ENCODE measurements around the gene PRLH. TPM values are rescaled to one million over a fixed set of nuclear protein-coding genes. Genes with fewer than 3 reads are reported as not detected.

PRLH gene
- total RNA-seq (2014; rRNA removed; shearing (Covaris generic)) = not detected in 2 replicates

DNA sequence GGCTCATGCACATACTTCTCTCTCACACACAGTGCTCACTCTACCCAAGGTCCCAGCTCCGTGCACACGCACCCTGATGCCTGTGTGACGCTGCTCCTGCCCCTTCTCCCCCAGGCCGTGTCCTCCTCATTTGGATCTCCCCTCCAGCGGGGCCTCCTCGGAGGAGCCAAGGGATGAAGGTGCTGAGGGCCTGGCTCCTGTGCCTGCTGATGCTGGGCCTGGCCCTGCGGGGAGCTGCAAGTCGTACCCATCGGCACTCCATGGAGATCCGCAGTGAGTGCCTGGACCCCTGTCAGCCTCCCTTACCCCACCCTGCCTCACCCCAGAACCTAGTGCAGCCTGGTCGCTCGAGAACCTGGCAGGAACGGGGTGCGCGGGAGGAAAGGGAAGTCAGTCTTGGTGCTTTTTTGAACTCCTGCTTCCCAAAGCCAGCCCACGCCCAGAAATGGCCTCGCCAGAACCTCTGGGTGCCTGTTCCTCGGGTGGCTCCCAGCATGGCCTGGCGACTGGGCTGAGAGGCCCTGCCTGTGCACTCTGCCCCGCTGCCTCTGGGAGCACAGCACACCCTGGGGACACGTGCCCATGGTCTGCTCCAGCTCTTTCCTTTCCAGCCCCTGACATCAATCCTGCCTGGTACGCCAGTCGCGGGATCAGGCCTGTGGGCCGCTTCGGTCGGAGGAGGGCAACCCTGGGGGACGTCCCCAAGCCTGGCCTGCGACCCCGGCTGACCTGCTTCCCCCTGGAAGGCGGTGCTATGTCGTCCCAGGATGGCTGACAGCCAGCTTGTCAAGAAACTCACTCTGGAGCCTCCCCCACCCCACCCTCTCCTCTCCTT lies at the start of gene PRLH:
Gene PRLH (plus strand): TSS at position 174 of the 835 bp plus-strand sequence. CDS start 0 bp downstream, at position 174.
- no peak for DNase-seq
- H3K4me3 ChIP-seq = no peak within 1 kb of the TSS
- no peaks in the 10 kb centered on the region for H3K4me1 ChIP-seq
- peaks cover 10% of the 10 kb centered on the region for H3K9me3 ChIP-seq (replicated peaks)
- no peaks in the 10 kb centered on the region for H3K36me3 ChIP-seq
- H3K27me3 ChIP-seq = no peaks in the 10 kb centered on the region
- no peak within 1 kb of the TSS for H3K27ac ChIP-seq

DNA sequence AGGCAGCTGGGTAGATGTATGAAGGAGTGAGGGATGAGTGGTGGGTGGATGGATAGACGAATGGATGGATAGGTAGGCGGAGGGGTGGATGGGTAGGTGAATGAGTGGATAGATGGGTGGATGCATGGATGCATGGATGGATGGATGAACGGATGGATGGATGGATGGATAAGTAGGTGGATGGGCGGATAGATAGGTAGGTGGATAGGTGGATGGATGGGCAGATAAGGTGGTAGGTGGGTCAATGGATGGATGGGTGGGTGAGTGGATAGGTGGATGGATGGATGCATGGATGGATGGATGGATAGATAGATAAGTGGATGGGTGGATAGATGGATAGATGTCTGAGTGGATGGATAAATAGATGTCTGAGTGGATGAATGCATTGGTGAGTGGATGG lies 49.2 kb upstream of the PRLH start:
- Histone ChIP-seq H3K4me1 (no peaks in the 10 kb centered on the region), H3K27ac (no peak overlapping the region), H3K9me3 (replicated peaks) (no peaks in the 10 kb centered on the region), H3K4me3 (no peak overlapping the region), H3K36me3 (no peaks in the 10 kb centered on the region), H3K27me3 (peaks cover 3% of the 10 kb centered on the region; the same call in 1 of the 2 replicates)
- DNase-seq = no peak

DNA sequence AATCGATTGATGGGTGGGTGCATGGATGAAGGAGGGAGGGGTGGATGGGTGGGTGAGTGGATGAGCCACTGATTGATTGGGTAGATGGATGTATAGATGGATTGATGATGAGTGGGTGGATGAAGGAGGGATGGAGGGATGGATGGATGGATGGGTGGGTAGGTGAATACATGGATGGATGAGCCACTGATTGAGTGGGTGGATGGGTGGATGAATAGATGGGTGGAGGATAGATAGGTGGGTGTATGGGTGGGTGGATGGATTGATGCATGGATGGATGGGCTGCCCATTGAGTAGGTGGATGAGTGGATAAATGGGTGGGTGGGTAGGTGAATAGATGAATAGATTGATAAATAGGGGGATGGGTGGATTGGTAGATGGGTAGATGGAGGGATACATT lies 48.4 kb upstream of the PRLH start:
- Histone ChIP-seq H3K9me3 (replicated peaks) (no peaks in the 10 kb centered on the region), H3K4me1 (no peaks in the 10 kb centered on the region), H3K36me3 (no peaks in the 10 kb centered on the region), H3K27ac (no peak overlapping the region), H3K4me3 (no peak overlapping the region), H3K27me3 (peaks cover 3% of the 10 kb centered on the region; the same call in 1 of the 2 replicates)
- no peak for DNase-seq

DNA sequence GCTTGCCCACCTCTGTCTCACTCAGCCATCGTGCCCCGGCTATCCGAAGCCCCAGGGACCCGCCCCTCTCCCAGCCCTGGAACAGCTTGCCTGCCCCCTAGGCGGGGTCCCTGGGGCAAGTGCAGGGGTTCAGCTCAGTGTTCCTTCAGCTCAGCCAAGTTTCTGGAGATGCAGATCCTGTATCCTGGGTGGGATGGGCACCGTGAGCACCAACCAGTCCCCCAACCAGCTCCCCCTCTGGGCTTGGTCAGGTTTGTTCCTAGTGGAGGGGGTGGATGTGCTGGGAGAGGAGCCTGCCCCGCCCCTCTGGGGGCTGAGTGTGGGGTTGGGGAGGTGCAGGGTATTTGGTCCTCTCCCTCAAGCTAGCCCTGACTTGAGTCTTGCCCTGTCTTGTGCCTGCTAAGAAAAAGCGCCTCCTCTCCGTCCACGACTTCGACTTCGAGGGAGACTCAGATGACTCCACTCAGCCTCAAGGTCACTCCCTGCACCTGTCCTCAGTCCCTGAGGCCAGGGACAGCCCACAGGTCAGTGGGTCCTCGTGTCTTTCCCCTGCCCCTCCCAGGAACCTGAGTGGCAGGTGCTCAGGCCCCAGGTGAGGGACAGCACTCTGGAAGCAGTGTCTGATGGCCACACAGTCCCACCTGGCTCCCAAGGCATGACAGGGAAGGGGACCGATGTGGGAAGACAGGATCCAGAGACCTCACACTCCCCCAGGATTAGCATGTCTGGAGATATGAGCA lies 46.7 kb upstream of the PRLH start:
- Histone ChIP-seq H3K4me3 (no peak overlapping the region), H3K27me3 (peaks cover 3% of the 10 kb centered on the region; the same call in 1 of the 2 replicates), H3K27ac (no peak overlapping the region), H3K9me3 (replicated peaks) (no peaks in the 10 kb centered on the region), H3K36me3 (no peaks in the 10 kb centered on the region), H3K4me1 (no peaks in the 10 kb centered on the region)
- no peak for DNase-seq

DNA sequence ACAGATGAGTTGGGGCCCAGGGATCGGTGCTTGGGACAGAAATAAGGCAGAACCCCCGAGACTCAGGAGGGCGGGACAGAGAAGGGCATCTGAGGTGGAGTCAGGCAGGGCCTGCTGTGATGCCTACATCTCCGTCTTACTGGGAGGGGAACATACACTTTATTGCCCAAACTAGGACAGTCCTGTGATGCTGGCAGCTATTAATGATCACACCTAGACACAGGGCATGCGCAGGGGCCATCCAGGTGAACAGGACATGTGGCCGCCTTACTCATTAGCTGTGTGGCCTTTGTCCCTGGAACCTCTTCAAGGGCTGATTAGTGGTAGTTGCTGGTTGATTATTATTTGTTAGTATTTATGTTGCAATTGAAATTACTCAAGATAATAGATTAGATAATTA lies 46.1 kb upstream of the PRLH start:
- no peaks in the 10 kb centered on the region for H3K9me3 ChIP-seq (replicated peaks)
- no peak for DNase-seq
- no peaks in the 10 kb centered on the region for H3K4me1 ChIP-seq
- no peak overlapping the region for H3K27ac ChIP-seq
- H3K36me3 ChIP-seq = no peaks in the 10 kb centered on the region
- H3K27me3 ChIP-seq = peaks cover 3% of the 10 kb centered on the region; the same call in 1 of the 2 replicates
- H3K4me3 ChIP-seq = no peak overlapping the region

DNA sequence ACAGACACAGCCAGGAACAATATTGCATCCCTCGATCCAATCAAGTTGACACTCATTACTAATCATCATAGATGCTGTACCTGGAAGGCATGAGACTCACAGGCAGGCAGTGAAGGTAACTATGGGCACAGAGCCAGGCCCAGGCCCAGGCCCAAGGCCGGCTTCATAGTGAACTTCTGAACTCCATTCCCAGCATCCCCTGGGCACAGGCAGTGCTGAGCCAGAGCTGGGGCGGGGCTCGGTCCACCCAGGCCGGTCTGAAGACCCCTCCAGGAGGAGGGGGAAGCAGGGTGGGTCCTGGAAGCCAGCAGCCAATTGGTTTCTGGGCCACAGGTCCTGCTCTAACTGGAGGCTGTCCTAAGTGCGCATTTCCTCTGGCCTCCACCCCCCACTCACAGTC lies 41.7 kb upstream of the PRLH start:
- H3K27me3 ChIP-seq = peaks cover under 1% of the 10 kb centered on the region; the same call in 1 of the 2 replicates
- H3K4me3 ChIP-seq = no peak overlapping the region
- H3K36me3 ChIP-seq = no peaks in the 10 kb centered on the region
- H3K9me3 ChIP-seq (replicated peaks) = no peaks in the 10 kb centered on the region
- no peak for DNase-seq
- H3K4me1 ChIP-seq = no peaks in the 10 kb centered on the region
- H3K27ac ChIP-seq = no peak overlapping the region

DNA sequence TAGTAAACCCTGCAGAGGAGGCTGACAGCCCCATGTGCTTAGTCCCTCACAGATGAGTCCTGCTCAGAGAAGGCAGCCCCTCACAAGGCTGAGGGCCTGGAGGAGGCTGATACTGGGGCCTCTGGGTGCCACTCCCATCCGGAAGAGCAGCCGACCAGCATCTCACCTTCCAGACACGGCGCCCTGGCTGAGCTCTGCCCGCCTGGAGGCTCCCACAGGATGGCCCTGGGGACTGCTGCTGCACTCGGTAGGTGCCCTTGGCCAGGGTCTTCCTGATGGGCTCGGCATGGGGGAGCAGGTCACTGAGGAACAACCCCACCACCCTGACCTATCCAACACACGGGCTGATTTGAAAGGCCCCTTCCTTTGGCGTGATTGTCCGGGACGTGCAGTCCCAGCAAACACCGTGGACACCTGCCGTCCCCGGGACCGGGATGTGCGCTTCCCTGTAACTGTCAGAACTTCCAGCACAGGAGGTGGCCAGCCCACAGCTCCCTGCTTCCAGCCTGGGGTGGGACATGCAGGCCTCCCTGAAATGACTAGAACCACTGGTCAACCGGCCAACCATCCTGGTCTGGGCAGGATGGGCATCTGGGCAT lies 40.7 kb upstream of the PRLH start:
- H3K27ac ChIP-seq = no peak overlapping the region
- H3K27me3 ChIP-seq = no peaks in the 10 kb centered on the region; the same call in 1 of the 2 replicates
- no peak for DNase-seq
- H3K36me3 ChIP-seq = no peaks in the 10 kb centered on the region
- no peak overlapping the region for H3K4me3 ChIP-seq
- no peaks in the 10 kb centered on the region for H3K9me3 ChIP-seq (replicated peaks)
- H3K4me1 ChIP-seq = no peaks in the 10 kb centered on the region

DNA sequence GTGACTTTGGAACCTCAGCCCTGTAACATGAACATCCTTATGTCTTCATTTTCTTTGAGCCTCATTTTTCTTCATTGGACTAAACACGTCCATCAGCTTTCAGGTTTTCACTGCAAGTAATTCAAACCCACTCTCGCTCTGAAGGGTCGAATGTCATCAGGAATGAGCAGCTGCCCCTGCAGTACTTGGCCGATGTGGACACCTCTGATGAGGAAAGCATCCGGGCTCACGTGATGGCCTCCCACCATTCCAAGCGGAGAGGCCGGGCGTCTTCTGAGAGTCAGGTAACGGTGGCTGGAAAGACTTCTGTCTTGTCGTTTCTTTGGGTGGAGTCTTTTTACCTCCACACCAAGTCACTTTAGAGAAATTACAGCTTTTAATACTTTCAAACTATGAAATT lies 39.1 kb upstream of the PRLH start:
- H3K27ac ChIP-seq = no peak overlapping the region
- H3K9me3 ChIP-seq (replicated peaks) = no peaks in the 10 kb centered on the region
- H3K27me3 ChIP-seq = peaks cover 2% of the 10 kb centered on the region; the same call in 1 of the 2 replicates
- DNase-seq = no peak
- H3K36me3 ChIP-seq = no peaks in the 10 kb centered on the region
- H3K4me1 ChIP-seq = no peaks in the 10 kb centered on the region
- no peak overlapping the region for H3K4me3 ChIP-seq

DNA sequence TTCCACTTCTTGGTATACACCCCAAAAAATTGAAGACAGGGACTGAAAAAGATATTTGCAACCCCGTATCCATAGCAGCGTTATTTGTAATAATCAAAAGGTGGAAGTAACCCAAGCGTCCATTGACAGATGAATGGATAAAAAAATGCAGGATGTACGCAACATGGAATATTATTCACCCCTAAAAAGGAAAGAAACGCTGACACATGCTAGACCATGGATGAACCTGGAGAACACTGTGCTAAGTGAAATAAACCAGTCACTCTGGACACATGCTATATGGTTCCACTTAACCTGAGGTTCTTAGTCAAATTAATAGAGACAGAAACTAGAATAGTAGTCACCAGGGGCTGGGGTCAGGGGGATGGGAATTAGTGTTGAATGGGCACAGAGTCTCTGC lies 38.6 kb upstream of the PRLH start:
- Histone ChIP-seq H3K36me3 (no peaks in the 10 kb centered on the region), H3K9me3 (replicated peaks) (no peaks in the 10 kb centered on the region), H3K27me3 (peaks cover 3% of the 10 kb centered on the region; the same call in 1 of the 2 replicates), H3K4me3 (no peak overlapping the region), H3K4me1 (no peaks in the 10 kb centered on the region), H3K27ac (no peak overlapping the region)
- DNase-seq = no peak

DNA sequence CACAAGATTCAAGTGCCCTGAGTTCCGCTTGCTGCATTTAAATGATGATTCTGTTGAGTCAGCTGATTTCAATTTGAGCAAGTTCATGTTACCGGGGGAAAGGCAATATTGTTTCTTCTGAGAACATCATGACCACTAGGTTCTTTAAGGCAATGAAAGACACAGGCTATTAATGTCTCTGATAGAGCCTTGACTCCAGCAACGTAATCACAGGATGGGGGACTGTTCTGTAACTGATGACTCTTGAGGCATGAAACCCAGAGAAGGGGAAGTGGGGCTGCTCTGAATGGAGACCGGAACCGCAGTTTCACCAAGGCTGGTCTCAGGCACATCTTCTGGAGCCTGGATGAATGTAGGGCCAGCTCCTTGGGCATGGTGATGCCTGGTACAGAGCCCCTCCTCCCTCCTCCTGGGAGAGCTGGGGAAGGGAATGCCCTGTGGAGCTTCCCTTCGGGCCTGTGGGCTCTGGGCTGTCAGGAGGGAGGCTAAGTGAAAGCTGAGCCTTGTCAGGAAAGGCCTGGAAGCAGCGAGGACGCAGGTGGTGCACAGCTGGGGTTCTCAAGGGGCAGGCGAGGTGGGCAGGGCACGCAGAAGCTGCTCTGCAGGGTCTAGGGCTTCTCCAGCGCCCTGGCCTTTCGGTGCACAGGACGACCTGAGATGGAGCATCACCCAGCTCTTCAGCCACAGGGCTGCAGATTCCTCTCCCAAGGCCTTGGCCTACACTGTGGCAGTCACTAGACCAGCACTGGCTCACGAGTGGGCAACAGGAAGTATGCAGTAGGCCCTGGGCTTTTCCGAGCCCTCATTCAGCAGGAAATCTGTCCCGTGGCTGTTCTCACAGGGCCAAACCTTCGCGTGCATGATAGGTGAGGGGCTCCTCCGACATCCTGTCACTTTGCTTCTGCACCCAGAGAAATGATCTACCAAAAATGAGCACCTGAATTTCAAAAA lies 36.6 kb upstream of the PRLH start:
- Histone ChIP-seq H3K27me3 (peaks cover 8% of the 10 kb centered on the region; the same call in 1 of the 2 replicates), H3K36me3 (no peaks in the 10 kb centered on the region), H3K4me1 (no peaks in the 10 kb centered on the region), H3K4me3 (no peak overlapping the region), H3K9me3 (replicated peaks) (no peaks in the 10 kb centered on the region), H3K27ac (no peak overlapping the region)
- DNase-seq = no peak

DNA sequence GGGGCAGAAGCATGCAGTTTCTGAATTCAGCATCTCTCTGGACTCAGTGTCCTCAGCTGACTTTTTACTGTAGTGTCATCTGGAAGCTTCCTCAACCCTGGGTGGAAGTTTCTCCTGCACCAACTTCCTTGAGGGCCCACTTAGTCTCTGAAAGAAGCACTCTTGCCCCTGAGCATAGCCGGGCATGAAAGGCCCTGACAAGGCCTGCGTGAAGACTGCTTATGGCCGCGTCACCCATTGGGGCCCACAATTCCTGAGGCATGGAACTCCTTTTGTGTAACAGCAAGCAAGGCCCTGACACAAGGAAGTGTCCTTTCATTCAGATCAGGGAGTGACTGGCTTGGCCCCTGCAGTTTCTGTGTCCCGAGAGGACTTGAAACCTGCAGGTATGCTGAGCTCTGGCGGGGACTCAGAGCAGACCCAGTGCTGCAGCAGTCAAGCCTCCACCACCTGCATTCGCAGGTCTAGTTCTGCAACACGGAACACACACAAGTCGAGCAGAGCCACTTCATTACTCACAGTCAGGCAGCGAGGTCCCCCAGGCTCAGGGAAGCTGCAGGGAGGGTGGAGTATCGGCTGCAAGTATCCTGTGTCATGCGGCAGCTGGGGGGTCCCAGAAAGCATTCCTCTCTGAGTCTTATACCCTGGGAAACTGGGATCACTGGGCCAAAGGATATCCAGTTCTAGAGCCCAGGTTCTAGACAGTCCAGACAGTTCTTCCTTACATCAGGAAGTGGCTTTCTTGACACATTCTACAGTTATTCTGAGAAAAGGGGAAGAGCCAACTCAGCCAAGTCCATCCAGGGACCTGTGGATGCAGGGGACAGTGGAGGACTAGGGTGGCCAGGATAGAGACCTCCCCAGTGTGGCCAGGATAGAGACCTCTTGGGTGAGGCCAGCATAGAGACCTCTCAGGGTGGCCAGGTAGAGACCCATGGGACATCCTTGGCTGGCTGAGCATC lies 35.6 kb upstream of the PRLH start:
- H3K9me3 ChIP-seq (replicated peaks) = no peaks in the 10 kb centered on the region
- H3K4me1 ChIP-seq = no peaks in the 10 kb centered on the region
- no peak overlapping the region for H3K4me3 ChIP-seq
- no peak overlapping the region for H3K27ac ChIP-seq
- no peak for DNase-seq
- H3K36me3 ChIP-seq = no peaks in the 10 kb centered on the region
- 0 out of 2 replicates have a peak, but pooled peaks cover 8% of the 10 kb centered on the region for H3K27me3 ChIP-seq

DNA sequence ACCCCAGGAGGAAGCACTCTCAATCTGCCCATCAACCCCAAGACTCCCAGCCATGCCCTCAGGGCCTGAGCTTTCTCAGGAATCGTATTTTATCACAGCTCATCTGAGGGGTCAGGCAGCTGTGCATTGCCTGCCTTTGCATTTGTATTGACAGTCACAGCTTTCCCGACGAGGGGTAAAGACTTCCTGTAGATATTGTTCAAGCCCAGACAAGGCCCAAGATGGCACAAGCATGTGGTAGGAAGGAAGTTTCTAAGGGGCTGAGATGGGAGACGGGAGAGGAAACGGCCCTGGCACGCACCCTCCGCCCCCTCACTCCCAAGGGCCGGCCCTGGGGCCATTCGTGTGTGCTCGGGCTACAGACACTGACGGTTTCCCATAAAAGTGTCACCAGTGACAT lies 34.2 kb upstream of the PRLH start:
- H3K36me3 ChIP-seq = no peaks in the 10 kb centered on the region
- DNase-seq = no peak

DNA sequence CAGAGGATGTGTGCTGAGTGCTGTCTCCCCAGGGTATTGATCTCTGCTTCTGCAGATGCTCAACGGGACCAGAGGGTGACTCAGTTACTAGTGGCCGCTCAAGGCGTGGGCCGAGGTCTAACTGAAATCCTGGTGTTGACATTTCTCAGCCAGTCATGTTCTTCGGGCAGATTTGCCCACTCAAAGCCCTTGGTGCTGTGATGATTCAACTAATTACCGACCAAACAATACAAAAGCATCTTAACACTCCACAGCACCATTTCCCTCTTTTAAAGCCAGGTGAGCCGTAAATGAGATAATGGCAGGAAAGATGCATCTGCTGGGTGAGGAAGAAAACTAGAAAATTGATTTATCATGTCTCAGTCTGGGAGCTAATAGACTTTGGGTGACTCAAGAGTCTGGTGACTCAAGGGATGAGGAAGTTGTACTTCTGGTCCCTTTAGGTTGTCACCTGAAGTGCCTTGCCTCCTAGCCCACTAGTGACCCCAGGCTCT lies 32.7 kb upstream of the PRLH start:
- no peak for DNase-seq
- Histone ChIP-seq H3K4me3 (no peak overlapping the region), H3K9me3 (replicated peaks) (no peaks in the 10 kb centered on the region), H3K4me1 (no peaks in the 10 kb centered on the region), H3K27ac (no peak overlapping the region), H3K27me3 (0 out of 2 replicates have a peak, but pooled peaks cover 8% of the 10 kb centered on the region), H3K36me3 (no peaks in the 10 kb centered on the region)

More for the DNA sequence above, 34.2 kb upstream of the PRLH start:
- H3K4me1 ChIP-seq = no peaks in the 10 kb centered on the region
- H3K9me3 ChIP-seq (replicated peaks) = no peaks in the 10 kb centered on the region
- H3K27ac ChIP-seq = no peak overlapping the region
- no peak overlapping the region for H3K4me3 ChIP-seq
- 0 out of 2 replicates have a peak, but pooled peaks cover 8% of the 10 kb centered on the region for H3K27me3 ChIP-seq

Measured in SJCRH30 (cell line).